ENCODE results near the gene PARD6B.
"Not testable (repeated sequence)": the region's sequence is repeated elsewhere in the genome, so short reads cannot be mapped to it uniquely, and the experiment has no call there.

Gene PARD6B

DNA sequence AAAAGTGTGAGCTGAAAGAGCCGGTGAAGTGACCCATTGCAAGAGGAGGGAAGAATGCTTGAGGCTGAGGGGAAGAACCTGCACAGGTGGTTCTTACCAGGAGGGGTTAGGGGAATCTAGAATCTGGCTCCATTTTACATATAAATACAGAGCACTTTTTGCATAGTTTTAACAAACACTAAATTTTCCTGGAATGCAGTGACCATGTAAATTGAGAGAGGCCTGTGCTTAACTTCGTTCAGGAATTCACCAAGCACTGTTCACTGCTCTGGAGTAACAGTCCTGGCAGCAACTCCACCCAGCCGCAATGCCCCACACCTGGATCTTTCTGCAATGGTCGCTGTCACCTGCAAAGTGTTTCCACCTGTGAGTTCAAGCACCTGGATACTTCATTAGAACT lies 26.9 kb upstream of the PARD6B start:
- DNase-seq, result no peak

DNA sequence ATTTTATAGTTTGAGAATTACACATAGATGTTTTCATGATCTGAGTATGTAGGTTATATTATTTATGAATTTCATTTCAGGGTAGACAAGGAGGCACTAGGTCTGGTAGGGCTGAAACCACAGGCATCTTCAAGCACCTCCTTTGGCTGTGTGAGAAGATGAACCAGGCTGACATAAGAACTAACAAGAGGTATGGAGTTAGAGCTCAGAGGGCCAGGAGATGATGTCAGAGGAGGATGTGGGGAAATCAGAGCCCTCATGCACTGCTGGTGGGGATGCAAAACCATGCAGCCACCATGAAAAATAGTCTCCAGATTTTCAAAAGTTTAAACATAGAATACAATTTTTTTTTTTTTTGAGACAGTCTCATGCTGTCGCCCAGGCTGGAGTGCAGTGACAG lies 26.4 kb upstream of the PARD6B start:
- no peak for DNase-seq

DNA sequence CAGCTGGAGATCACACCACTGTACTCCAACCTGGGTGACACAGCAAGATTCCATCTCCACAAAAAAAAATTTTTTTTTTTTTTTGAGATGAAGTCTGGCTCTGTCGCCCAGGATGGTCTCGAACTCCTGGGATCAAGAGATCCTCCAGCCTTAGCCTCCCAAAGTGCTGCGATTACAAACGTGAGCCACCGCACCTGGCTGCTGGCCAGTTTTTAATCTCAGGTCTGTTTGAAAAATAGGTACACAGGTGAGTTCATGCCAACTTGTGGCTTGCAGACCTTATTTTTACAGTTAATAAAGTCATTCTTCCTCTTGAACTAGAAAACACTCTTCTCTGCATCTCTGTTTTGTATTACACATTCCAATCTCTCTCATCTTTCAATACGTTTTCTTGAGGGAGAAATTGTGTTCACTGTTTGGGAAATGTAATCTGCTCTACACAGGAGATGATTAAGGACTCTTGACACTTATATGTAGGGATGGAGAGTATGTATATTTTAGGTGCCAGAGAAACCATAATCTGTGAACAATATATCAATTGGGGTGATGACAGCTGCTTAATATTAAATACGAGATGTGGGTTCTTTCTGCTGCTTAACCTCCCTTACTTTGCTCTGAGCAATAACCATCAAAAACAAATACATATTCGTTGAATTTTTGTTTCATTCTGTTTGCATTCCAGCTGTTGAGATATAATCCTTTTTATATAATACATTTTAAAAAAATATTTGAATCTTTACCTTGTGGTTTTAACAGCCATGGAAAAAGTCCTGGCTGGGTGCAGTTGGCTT lies 22.3 kb upstream of the PARD6B start:
- no peak for DNase-seq

DNA sequence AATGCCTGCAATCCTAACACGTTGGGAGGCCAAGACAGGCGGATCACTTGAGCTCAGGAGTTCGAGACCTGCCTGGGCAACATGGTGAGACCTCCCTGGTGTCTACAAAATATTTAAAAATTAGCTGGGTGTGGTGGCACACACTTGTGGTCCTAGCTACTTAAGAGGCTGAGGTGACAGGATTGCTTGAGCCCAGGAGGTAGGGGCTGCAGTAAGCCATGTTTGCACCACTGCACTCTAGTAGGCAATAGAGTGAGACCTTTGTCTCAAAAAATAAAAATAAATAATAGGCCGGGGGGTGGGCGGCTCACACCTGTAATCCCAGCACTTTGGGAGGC lies 21.8 kb upstream of the PARD6B start:
- DNase-seq, result no peak

DNA sequence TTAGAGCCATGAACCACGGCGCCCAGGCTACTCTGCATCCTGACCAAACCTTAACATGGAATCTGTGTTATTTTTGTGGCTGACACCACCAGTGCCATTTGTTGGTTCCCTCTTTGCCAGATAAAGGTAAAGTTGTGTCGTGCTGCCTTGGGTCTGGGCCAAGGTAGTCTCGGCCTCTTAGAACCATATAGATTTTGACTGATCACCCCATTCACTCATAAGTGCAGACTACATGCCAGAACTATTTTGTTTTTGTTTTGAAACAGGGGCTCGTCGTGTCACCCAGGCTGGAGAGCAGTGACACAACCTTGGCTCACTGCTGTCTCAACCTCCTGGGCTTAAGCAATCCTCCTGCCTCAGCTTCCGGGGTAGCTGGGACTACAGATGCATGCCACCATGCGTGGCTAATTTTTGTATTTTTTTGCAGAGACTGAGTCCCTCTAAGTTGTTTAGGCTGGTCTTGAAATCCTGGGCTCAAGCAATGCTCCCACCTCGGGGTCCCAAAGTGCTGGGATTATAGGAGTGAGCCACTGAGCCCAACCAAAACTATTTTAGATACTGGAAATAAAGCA lies 20.8 kb upstream of the PARD6B start:
- no peak for DNase-seq

DNA sequence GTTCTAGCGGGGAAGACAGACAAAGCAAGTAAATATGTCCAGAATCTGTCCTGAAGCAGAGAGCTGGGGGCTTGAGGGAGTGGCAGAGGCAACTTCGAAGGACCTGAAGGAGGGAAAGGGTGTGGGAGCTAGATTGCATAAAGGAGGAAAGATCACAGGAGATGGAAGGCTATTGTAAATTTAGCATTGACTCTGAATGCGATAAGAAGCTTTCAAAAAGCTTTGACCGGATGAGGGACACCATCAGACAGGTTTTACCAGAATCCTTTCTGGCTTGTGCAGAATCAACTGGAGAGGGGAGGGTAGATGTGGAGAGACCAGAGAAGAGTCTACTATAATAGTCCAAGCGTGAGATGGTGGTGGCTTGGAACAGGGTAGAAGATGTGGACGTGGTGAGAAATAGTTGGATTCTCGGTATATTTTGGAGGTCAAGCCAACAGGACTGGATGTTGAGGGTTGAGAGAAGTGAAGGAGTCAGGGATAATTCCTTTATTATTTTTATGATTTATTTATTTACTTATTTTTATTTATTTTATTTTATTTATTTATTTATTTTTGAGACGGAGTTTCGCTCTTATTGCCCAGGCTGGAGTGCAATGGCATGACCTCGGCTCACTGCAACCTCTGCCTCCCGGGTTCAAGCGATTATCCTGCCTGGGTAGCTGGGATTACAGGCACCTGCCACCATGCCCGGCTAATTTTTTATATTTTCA lies 20.1 kb upstream of the PARD6B start:
- no peak for DNase-seq

DNA sequence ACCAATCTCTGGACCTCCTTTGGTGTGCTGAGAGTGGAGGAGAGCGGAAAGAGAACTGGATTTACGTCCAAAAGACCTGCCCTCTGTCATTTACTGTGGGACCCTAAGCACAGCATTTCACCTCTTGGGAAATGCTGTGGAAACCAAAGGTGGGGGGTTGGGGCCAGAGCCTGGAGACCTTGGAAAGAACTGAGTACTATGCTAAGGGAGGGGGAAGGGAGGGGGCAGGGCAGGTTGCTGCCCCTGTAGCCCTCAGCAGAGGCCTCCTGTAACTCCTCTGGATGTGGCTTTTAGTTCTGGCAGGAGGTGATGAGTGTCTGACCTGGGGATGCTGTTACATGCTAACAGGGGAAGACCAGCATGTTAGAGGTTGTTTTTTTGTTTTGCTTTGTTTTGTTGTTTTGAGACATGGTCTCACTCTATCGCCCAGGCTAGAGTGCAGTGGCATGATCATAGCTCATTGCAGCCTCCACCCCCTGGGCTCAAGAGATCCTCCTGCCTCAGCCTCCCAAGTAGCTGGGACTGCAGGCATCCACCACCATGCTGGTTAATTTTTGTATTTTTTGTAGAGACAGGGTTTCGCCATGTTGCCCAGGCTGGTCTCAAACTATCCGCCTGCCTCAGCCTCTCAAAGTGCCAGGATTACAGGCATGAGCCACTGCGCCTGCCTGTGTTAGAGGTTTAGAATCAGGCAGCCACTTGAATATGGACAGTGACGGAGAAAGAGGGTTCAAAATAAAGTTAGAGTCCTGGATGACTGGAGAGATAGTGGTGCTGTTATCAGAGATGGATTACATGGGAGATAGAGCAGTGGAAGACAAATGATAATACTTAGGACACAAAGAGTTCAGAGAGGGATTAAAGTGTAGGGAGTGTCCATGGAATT lies 18.4 kb upstream of the PARD6B start:
- DNase-seq, result no peak

DNA sequence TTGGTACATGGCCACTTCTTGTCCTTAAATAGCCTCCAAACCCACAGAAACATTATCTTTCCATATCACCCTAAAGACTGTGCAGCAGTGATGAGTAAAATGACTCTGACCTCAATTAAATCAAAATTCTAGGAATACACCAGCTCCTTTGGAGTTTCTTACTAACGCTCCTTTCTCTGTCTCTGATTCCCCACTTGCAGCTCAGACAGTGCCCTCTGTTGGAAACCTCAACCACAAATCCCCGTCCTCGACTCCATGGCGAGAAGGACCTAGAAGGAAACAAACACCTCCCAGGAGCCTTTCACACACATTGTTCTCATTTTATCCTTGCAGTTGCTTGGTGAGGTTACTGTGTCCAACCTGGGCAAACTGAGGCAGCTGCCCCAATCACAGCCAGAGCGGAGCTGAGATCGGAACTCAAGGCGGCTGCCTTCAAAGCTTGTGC lies 17.7 kb upstream of the PARD6B start:
- no peak for DNase-seq

DNA sequence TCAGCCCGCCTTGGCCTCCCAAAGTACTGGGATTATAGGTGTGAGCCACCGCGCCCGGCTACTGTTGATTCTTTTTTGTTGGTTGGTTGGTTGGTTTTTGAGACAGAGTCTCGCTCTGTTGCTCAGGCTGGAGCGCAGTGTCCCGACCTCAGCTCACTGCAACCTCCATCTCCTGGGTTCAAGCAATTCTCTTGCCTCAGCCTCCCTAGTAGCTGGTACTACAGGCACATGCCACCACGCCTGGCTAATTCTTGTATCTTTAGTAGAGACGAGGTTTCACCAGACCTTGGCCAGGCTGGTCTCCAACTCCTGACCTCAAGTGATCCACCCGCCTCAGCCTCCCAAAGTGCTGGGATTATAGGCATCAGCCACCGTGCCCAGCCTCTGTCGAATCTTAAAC lies 17.0 kb upstream of the PARD6B start:
- DNase-seq, result not testable (repeated sequence)

DNA sequence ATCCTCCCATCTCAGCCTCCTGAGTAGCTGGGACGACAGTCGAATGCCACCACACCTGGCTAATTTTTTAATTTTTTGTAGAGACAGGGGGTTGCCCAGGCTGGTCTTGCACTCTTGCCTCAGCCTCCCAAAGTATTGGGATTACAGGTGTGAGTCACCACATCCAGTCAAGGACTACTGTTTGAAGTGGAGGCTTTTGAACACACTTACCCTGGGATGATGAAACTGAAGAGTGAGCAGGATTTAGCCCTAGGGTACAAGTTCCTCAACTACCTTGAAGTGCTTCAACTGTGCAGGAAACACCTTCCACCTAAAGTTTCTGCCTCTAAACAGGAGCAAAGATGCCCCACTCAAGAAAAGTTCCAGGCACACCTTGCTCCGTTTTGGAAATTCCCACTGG lies 15.7 kb upstream of the PARD6B start:
- no peak for DNase-seq

DNA sequence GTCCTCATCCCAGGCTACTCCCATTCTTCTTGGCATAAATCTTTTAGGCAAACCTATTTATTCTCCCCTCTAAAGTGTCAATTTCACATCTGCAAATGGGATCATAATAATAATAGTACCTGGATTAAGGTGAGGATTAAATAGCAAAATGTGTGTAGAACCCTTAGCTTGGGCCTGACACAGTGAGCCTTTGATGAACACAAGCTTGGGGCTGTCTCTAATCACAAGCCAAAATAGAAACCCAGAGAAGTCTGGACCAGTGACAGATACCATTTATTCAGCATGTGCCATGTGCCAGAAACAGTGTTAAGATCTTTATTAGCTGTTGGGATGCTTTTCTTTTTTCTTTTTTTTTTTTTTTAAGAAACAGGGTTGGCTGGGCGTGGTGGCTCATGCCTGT lies 14.9 kb upstream of the PARD6B start:
- no peak for DNase-seq

DNA sequence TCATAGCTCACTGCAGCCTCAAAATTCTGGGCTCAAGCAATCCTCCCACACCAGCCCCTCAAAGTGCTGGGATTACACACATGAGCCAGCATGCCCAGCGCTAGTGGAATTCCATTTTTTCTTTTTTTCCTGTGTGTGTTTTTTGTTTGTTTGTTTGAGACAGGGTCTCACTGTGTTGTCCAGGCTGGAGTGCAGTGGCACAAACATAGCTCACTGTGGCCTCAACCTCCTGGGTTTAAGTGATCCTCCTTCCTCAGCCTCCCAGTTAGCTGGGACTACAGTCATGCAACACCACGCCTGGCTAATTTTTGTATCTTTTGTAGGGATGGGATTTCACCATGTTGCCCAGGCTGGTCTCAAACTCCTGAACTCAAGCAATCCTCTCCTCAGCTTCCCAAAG lies 14.1 kb upstream of the PARD6B start:
- DNase-seq, result no peak

DNA sequence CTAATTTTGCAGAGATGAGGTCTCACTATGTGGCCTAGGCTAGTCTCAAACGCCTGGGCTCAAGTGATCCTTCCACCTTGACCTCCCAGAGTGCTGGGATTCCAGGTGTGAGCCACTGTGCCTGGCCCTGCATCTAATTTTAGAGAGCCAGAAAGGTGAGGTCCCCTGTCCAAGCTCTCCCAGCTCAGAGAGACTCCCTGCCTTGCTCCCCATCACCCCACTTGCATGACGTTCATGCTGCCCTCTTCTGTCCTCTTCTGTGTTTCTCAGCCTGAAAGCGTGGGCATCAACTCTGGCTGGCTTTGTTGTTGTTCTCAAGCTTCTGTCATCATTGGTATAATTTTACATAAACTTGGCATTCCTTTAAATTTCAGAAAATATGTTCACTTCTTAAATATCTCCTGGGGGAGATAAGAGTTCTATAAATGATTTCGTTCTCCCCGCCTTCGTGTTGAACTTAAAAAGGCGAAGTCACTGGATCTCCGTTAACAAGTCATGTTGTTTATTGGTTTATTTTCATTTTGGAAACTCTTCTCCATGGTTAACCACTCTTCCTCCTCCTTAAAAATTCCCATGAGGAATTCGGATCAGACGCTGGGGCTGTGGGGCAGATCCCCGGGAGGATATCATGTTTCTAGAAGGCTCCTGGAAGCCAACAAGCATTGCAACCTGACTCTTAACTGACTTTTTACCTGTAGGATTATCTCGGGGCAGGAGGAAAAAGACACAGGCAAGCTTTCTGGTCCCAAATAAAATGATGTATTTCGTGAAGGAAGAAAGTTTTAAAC lies 13.2 kb upstream of the PARD6B start:
- DNase-seq, result no peak

DNA sequence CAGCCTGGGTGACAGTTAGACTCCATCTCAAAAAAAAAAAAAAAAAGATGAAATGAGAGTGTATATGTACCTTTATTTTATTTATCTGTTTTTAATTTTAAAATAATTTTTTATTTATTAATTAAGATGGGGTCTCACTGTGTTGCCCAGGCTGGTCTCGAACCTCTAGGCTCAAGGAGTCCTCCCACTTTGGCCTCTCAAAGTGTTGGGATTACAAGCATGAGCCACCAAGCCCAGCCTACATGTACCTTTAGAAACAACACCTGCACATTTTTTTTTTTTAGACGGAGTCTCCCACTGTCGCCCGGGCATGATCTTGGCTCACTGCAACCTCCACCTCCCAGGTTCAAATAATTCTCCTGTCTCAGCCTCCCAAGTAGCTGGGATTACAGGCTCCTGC lies 12.1 kb upstream of the PARD6B start:
- no peak for DNase-seq

DNA sequence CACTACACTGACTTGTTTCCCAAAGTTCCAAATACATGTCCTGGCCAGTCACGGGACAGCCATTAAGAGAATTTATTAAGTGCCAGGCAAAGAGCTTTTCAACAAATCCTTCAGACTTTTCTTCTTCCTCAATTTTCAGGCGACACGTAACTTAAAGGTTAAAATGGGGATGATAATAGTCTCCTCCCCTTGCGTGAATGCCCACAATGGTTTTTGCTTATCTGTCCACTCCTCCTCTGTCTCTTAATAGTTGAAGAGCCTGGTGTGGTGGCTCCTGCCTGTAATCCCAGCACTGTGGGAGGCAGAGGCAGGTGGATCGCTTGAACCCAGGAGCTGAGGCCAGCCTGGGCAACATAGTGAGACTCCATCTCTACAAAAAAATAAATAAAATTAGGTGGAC lies 11.4 kb upstream of the PARD6B start:
- DNase-seq, result no peak

DNA sequence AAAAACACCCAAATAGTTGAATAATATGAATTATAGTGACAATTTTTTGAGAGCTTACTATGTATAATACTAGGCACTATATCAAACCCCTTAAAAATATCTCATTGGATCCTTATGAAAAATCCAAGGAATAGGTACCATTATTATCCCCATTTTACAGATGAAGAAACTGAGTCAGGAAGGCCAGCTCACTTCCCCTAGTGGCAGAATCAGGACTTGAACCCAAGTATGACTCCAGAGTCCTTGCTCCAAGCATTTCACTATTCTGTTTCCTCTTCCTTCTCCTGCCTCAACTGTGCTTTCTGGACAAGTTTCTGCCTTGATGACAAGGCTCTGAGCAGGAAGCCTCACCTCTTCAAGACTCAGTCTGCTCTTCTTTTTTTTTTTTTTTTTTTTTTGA lies 10.8 kb upstream of the PARD6B start:
- DNase-seq, result no peak

DNA sequence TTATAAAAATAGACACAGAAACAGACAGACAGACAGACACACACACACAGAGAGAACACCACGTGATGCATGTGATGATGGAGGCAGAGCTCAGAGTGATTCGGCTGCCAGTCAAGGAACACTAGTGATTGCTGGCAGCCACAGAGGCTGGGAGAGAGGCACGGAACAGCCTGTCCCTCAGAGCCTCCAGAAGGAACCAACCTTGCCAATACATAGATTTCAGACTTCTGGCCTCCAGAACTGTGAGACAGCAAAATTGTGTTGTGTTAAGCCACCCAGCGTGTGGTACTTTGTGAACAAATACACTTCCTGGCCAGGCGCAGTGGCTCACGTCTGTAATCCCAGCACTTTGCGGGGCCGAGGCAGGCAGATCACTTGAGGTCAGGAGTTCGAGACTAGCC lies 9.5 kb upstream of the PARD6B start:
- no peak for DNase-seq

DNA sequence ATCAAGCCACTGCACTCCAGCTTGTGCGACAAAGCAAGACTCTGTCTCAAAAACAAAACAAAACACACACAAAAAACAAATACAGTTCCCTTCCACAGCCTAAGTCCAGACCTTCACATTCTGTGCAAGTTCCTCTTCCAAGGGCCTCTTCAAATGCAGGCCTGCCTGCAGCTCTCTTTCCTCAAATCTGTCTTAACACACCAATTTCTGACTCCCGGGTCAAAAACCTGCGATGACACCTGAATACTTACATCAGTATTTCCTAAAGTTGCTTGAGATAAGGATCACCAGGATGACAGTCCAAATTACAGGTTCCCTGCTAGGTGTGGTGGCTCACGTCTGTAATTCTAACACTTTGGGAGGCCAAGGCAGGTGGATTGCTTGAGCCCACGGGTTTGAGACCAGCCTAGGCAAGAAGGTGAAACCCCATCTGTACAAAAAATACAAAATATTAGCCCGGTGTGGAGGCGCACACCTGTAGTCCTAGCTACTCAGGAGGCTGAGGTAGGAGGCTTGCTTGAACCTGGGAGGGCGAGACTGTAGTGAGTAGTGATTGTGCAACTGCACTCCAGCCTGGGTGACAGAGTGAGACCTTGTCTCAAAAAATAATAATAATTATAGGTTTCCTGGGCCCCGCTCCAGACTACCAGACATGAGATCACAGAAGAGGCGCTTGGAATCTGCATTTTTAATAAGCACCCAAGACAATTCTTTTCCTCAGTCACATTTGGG lies 8.8 kb upstream of the PARD6B start:
- DNase-seq, result no peak

DNA sequence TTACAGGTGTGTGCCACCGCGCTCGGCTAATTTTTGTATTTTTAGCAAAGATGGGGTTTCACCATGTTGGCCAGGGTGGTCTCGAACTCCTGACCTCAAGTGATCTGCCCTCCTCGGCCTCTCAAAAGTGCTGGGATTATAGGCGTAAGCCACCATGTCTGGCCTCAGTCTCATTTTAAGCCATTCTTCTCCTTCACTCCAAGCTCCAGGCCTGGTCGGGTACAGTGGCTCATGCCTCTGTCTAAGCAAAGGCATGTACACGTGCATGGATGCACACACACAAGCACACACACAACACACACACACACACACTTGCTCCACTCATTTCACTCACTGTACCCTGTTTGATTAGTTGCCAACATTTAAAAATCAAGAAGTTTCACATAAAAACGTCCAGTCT lies 7.7 kb upstream of the PARD6B start:
- DNase-seq, result no peak

DNA sequence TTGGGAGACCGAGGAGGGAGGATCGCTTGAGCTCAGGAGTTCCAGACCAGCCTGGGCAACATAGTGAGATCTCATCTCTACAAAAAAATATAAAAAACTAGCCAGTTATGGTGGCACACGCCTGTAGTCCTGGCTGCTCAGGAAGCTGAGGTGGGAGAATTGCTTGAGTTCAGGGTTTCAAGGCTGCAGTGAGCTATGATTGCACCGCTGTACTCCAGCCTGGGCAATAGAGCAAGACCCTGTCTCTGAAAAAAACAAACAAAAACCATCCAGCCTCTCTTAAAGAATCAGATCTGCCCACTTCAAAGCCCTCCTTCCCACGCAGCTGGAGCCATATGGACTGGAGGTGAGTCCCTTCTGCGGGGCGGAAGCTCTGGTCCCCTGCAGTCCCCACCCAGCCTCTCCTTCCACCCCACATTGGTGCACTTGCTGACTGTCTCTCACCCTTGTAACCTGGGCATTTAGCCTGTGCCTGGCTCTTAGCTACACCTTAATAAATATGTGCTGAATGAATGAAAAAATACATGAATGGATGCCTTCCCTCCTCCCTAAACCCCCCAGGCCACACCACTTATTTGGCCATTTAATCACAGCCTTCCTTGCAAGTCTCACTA lies 7.2 kb upstream of the PARD6B start:
- DNase-seq, result no peak
